CMK (cell line): ENCODE measurements around the gene CEP41.
"Not testable (repeated sequence)": the region's sequence is repeated elsewhere in the genome, so short reads cannot be mapped to it uniquely, and the experiment has no call there.

Experiments
- DNase-seq: peaks from one replicate; pipeline ENCODE4 v3.0.0-alpha.2; 2010; ENCODE audit warnings: low read depth

CEP41 gene

DNA sequence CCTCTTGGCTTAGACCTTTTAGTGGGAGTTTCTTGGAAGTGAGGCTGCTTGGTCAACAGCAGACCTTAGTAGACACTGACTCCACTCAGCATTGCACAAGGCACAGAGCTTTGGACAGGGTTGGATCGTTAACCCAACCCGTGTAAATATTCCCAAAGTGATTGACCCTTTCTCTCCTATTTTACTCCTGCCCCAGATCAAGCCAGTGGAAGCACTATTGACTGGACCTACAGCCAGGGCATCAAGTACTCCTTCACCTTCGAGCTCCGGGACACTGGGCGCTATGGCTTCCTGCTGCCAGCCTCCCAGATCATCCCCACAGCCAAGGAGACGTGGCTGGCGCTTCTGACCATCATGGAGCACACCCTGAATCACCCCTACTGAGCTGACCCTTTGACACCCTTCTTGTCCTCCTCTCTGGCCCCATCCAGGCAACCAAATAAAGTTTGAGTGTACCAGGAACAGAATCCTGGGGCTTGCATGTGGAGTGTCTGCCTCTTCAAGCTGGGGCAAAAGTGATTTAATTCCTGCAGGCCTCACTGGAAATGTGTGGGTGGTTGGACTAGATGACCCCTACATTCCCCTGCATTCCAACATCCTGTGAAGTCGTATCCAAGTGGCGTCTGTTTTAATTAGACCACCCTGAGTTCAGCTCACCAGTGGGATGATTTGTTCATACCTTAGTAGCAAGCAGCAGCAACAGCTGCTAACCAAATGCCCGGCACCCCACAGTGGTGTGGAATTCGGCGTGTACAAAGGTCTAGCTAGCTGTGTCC is 53.0 kb downstream of the CEP41 start:
- DNase-seq: no peak

GRCh38 chr7:130387306-130387627 is 53.5 kb downstream of the CEP41 start:
- DNase-seq: no peak

- DNase-seq: no peak
Observed at GRCh38 chr7:130386876-130387275, 53.9 kb downstream of the CEP41 start.

DNA sequence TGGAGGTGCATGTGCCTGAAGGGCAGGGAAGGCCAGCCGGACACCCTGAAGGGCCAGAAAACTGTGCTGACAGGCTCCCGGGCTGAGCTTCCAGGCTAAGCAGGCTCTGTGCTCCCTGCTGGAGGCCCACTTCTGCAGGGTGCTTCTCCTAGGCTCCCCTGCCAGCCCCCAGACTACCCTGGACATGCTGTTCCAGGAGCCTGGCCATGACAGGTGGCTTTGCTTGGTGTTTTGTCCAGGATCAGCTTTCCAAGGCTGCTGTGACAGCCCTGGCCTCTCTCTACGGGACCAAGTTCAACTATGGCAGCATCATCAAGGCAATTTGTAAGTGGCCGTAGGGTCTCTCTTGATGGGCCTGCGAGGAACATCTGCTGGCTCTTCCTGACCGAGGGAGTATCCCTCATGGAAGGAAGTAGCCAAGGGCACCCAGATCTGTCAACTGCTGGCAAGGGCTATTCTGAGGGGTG is 55.2 kb downstream of the CEP41 start:
- no peak for DNase-seq

DNA sequence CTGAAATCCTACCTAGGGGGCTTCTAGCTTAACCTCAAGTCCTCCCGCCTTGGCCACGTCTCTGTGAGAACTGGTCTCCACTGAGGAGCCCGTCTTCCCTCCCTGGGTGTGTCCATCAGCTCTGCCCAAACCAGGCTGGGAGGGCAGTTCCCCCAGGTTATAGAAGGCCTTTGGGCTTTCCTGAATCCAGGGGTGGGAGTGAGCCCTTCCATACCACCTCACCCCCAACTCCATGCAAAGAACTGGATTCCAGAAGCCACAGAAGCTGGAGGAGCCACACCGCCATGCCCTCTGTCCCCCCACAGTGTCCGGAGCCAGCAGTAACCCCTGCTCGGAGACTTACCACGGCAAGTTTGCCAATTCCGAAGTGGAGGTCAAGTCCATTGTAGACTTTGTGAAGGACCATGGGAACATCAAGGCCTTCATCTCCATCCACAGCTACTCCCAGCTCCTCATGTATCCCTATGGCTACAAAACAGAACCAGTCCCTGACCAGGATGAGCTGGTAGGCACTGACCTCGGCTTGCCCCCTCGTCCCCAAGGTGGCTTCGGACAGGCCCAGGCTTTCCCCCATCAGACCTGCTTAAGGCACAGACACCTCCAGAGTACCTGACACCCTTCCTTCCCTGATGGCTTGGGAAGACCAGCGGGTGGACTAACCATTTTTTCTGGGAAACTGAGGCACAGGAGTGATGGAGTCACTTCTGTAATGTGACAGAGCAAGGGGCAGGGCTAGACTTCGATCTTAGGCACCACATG is 55.8 kb downstream of the CEP41 start:
- DNase-seq: no peak

DNA sequence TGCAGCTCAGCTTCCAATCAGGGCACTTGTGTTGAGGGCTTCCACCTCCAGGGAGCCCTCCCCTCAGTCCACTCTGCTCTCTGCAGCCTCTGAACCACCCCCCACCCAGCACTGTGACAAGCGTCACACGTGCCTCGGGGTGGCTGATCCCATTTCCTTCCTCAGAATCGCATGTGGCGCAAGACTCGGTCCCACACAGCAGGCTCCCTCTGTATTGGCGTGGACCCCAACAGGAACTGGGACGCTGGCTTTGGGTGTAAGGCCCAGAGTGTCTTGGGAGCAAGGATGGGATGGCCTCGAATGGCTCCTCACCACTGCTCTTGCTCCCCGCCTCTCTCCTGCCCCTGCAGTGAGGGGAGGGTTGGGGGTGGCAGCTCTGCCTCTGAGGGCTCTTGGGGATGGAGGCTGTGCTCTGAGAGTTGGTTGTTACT is 56.4 kb downstream of the CEP41 start:
- DNase-seq: no peak

DNA sequence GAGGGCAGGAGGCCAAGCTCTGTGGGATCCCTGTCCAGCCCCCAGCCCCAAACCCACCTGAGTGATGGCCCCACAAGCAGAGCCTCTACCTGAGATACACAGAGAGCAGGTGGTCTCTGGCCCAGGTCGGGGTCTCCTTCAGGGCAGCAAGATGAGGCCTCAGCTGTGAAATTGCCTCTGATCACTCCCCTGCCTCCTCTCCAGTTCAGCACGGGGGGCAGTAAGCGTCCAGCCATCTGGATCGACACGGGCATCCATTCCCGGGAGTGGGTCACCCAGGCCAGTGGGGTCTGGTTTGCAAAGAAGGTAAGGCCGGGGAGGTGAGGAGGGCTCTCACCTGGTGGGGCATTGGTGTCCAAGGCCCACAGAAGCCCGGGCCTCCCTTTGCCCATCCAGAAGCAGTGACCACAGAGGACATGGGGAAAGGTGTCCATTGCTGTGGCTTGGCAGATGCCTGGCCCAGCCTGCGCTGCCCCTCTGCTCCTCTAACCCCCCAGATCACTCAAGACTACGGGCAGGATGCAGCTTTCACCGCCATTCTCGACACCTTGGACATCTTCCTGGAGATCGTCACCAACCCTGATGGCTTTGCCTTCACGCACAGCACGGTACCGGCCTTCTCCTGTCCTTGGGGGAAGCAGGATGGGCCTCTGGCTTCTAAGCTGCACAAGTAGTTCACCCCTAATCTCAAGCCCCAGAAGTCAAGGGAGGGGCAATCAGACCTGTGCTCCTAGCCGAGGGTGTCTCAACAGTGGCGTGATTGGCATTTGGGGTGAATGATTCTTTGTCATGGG is 57.4 kb downstream of the CEP41 start:
- no peak for DNase-seq

GRCh38 chr7:130381468-130382312 is 59.1 kb downstream of the CEP41 start:
- DNase-seq: no peak

GRCh38 chr7:130380861-130381455 is 59.9 kb downstream of the CEP41 start:
- DNase-seq: no peak

- DNase-seq: no peak
Observed at GRCh38 chr7:130379921-130380860, 60.6 kb downstream of the CEP41 start, which contains the start of gene CPA1. CPA1 (plus strand) TSS chr7:130380494; CDS start chr7:130380521, 27 bp downstream.

DNA sequence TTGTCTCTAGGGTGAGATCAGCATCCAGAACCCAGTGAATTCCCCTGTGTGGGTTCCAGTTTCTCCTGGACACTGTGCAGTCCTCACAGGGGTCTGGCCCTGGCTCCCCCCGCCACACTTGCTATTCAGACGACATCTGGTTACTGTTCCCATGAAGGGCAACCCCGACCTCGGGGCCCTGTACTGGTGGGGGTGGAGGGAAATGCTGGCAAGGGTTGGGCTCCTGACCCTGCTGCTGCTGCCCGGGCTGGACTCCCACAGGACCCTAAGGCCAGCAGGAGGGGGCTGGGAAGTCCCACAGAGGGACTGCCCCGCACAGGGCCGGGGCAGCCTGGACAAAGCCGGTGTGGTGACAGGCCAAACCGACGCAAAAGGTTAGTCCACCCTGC is 61.3 kb downstream of the CEP41 start:
- DNase-seq: no peak

DNA sequence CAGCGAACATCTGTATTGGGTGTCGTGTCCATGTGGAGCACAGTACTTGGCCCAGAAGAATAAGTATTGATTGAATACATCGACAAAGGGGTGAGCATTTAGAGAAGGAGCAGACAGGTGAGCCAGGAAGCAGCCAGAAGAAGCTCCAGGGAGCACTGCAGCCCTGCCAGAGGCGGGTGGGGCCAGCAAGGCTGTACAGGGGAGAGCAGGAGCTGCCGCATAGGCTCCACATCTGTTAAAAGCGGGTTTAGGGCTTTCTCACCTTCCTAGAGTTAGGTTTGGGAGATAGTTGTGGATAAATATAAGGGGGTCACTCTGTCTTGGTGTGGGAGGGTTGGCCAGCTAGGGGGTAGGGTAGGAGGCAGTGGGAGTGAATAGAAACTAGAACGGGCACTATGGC is 61.8 kb downstream of the CEP41 start:
- no peak for DNase-seq

- DNase-seq: no peak
Observed at GRCh38 chr7:130377178-130377577, 63.6 kb downstream of the CEP41 start.

DNA sequence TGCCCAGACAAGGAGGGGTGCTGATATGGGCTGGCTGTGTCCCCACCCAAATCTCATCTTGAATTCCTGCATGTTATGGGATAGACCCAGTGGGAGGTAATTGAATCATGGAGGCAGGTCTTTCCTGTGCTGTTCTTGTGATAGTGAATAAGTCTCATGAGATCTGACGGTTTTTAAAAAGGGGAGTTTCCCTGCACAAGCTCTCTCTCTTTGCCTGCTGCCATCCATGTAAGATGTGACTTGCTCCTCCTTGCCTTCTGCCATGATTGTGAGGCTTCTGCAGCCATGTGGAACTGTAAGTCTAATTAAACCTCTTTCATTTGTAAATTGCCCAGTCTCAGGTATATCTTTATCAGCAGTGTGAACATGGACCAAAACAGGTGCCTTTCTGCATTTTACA is 64.4 kb downstream of the CEP41 start:
- DNase-seq: not testable (repeated sequence)

DNA sequence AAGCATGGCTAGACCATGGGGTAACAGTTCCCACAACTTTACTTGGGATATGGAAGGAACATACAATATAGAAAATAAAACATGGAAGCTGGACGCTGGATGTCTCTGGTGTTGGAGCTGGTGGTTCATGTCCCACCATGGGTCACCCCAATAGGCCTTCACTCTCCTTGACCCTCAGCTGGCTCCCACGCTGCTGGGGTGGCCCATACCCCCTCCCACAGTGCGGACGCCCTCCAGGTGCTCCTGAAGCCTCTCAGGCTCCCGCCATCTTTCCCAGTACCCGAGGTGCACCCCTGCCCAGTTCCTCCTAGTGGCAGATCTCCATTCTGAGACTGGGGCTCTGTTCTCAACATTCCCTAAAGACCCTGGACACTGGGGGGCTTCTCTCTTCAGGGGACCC is 66.3 kb downstream of the CEP41 start:
- no peak for DNase-seq

GRCh38 chr7:130372402-130373165 is 68.2 kb downstream of the CEP41 start:
- no peak for DNase-seq

- no peak for DNase-seq
Observed at GRCh38 chr7:130371046-130371445, 69.8 kb downstream of the CEP41 start.

- DNase-seq: no peak
Observed at GRCh38 chr7:130369831-130370550, 70.8 kb downstream of the CEP41 start.
